ENCODE measurements around the gene ADCY9. TPM values are rescaled to one million over a fixed set of nuclear protein-coding genes. Genes with fewer than 3 reads are reported as not detected.

ADCY9 gene
- total RNA-seq, 4 donors from 2014 or later = 6.3 to 22.3 (median 11.2) TPM

DNA sequence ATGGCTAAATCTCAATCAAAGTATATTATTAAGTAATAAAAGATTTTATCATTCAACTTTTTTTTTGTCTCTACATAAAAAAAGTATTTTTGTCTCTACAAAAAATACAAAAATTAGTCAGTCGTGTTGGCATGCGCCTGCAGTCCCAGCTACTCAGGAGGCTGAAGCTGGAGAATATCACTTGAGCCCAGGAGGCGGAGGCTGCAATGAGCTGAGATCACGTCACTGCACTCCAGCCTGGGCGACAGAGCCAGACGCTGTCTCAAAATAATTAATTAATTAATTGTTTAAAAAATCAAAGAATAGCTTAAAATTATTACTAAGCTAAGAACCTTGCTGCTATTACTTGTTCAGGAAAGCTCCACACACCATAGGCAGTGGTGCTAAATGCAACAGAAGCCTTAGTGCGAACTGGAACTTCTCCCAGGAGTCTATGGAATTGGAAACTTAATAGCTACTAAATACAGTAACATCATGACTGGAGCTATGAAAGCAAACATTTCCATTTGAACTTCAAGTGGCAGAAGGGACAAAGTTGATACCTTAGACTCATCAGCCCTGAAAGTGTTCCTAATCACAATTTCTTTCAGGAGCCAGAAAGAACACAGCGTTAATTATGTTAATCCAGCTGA, 22.6 kb downstream of the ADCY9 start:
- Histone ChIP-seq H3K9me3 (no peaks in the 10 kb centered on the region), H3K4me1 (peaks cover 0 to 78% (median 17%) of the 10 kb centered on the region in 3 donors), H3K4me3 (peak overlapping the region in 1 of 4 donors; percentile 5), H3K27ac (peak overlapping the region in 3 of 4 donors; percentile 60 to 69 (median 62)), H3K36me3 (no peaks in the 10 kb centered on the region), H3K27me3 (no peaks in the 10 kb centered on the region)
- TF ChIP-seq, protein P1, sequence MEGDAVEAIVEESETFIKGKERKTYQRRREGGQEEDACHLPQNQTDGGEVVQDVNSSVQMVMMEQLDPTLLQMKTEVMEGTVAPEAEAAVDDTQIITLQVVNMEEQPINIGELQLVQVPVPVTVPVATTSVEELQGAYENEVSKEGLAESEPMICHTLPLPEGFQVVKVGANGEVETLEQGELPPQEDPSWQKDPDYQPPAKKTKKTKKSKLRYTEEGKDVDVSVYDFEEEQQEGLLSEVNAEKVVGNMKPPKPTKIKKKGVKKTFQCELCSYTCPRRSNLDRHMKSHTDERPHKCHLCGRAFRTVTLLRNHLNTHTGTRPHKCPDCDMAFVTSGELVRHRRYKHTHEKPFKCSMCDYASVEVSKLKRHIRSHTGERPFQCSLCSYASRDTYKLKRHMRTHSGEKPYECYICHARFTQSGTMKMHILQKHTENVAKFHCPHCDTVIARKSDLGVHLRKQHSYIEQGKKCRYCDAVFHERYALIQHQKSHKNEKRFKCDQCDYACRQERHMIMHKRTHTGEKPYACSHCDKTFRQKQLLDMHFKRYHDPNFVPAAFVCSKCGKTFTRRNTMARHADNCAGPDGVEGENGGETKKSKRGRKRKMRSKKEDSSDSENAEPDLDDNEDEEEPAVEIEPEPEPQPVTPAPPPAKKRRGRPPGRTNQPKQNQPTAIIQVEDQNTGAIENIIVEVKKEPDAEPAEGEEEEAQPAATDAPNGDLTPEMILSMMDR (IDR thresholded peaks at IDR 0.05) = no peak
- no peak for TF ChIP-seq POLR2A (IDR thresholded peaks at IDR 0.05)
- no peak for DNase-seq
- WGBS, 2 donors = 65 to 73% methylated on average over 8 of the region's 8 CpGs
- intact Hi-C loops (cut with DNase I) = no loop called here

DNA sequence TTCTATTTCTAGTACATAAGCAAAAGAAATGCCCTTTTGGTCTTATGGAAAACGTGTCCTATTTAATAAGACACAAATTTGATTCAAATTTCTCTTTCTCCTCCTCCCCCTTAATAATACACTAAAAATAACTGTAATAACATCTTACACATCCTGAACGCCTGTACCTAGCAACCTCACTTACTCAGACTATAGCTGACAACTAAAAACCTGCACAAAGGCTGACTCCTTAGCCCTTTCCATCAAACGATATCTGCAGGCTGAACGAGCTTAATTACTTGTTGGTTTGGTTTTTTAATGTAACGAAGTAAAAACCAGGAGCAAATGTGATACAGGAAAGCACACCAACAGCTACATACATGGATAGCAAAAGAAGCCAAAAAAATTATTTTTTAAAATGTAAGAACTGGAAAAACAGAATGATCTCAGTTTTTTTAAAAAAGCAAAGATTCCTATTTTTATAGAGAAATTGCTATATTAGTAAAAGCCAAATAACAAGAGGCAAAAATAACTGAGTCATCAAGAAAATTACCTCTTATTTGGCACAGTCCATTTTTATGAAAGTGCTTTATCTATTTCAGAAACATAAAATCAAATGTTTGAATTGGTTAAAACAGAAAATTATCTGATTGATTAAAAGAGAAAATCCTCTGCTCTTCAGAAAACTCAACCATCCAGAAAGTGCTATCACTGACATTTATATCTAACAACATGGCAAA, 23.5 kb downstream of the ADCY9 start:
- intact Hi-C loops (cut with DNase I) = no loop called here

DNA sequence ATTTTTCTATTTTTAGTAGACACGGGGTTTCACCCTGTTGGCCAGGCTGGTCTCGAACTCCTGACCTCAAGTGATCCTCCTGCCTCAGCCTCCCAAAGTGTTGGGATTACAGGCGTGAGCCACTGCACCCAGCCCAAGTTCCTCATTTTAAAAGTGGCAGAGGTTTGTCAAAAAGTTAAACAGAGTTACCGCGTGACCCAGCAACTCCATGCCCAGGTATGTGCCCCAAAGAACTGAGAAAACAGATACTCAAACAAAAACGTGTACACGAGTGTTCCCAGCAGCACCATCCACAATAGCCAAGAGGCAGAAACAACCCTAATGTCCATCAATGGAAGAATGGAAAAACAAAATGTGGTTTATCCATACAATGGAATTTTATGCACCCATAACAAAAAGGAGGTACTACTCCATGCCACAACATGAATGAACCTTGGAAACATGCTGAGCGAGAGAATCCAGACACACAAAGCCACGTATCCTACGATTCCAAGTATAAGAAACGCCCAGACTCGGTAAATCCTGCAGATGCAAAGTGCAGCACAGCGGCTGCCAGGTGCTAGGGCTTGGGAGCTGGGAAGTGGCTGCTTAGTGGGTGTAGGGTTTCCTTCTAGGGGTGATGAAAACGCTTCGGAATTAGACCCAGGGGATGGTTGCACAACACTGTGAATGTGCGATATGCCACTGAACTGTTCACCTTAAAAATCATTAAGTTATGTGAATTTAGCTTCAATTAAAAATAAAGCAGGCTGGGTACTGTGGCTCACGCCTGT, 24.8 kb downstream of the ADCY9 start:
- no peak for DNase-seq
- H3K36me3 ChIP-seq = no peaks in the 10 kb centered on the region
- H3K4me3 ChIP-seq = no peak overlapping the region
- no peaks in the 10 kb centered on the region for H3K9me3 ChIP-seq
- H3K27ac ChIP-seq = peak overlapping the region in 1 of 4 donors; percentile 51
- H3K27me3 ChIP-seq = no peaks in the 10 kb centered on the region
- TF ChIP-seq, protein P1 (IDR thresholded peaks at IDR 0.05) = no peak
- TF ChIP-seq POLR2A (IDR thresholded peaks at IDR 0.05) = no peak
- H3K4me1 ChIP-seq = peaks cover 0 to 74% (median 10%) of the 10 kb centered on the region in 3 donors
- intact Hi-C loops (cut with DNase I) = no loop called here
- WGBS, 2 donors = 45 to 48% methylated on average over 13 to 17 of the region's 17 CpGs

More for the DNA sequence above, 23.5 kb downstream of the ADCY9 start:
- 77 to 81% methylated on average over 5 of the region's 5 CpGs for WGBS, 2 donors
- Histone ChIP-seq H3K27ac (peak overlapping the region in 2 of 4 donors; percentile 62 to 69), H3K36me3 (no peaks in the 10 kb centered on the region), H3K4me1 (peaks cover 0 to 82% (median 17%) of the 10 kb centered on the region in 3 donors), H3K9me3 (no peaks in the 10 kb centered on the region), H3K27me3 (no peaks in the 10 kb centered on the region), H3K4me3 (no peak overlapping the region)
- TF ChIP-seq POLR2A (IDR thresholded peaks at IDR 0.05) = no peak
- TF ChIP-seq, protein P1 (IDR thresholded peaks at IDR 0.05) = no peak
- DNase-seq = no peak

DNA sequence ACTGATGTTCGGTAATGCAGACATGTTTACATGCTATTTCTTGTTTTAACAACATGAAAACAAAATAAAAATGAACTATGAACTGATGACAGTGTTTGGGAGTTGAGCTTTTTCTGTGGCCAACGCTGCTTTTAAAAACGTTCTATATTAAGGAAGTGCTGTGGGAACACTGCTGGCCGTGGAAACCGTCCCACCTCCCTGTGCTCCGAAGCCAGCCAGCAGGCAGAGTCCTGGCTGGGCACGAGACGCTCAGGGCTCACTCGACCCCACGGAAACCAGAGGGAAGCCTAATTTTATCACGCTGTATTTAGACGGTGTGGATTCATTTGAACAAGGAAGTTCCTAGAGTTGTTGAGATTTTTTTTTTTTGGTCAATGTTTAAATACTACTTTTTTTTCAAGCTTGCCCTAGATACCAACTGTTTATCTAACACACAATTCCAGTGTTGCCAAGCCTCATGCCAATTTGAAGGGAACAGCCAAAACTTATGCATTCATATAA, 25.8 kb downstream of the ADCY9 start:
- Histone ChIP-seq H3K36me3 (no peaks in the 10 kb centered on the region), H3K27ac (peak overlapping the region in 2 of 4 donors; percentile 51 to 53), H3K4me1 (peaks cover 0 to 71% (median 7%) of the 10 kb centered on the region in 3 donors), H3K9me3 (no peaks in the 10 kb centered on the region), H3K27me3 (no peaks in the 10 kb centered on the region), H3K4me3 (peak overlapping the region in 1 of 4 donors; percentile 31)
- intact Hi-C loops (cut with DNase I) = no loop called here
- WGBS, 2 donors = 12 to 31% methylated on average over 12 of the region's 12 CpGs
- DNase-seq = no peak
- no peak for TF ChIP-seq POLR2A (IDR thresholded peaks at IDR 0.05)
- TF ChIP-seq, protein P1 (IDR thresholded peaks at IDR 0.05) = no peak

All from esophagus squamous epithelium (tissue), 5 donors.